ENCODE measurements around the gene ASTN2. TPM values are rescaled to one million over a fixed set of nuclear protein-coding genes. Genes with fewer than 3 reads are reported as not detected.

ASTN2 gene
- total and polyA plus RNA-seq, 10 of the 15 experiments (the other 5 are each of a cell fraction or from before 2014, with no cell fraction given), result 1.4 to 15.7 (median 7.0) TPM

GRCh38 chr9:116550696-116551436, 864.0 kb downstream of the ASTN2 start (continued):
- TF ChIP-seq ZBTB11 (CRISPR knock-in tag; IDR thresholded peaks at IDR 0.05), result no peak
- TF ChIP-seq MXI1 (IDR thresholded peaks at IDR 0.05; ENCODE audit: low read depth, low read length), result no peak
- no peak for TF ChIP-seq RB1 (IDR thresholded peaks at IDR 0.05; ENCODE audit: borderline replicate concordance)

- H3K36me3 ChIP-seq (ENCODE audit: control insufficient read depth in 2 of 2, insufficient read depth in 2 of 2, low read length in 1 of 2), result no peaks in the 10 kb centered on the region
- H3K79me2 ChIP-seq (ENCODE audit: control insufficient read depth, insufficient read depth, low read length), result no peaks in the 10 kb centered on the region
- TF ChIP-seq TARDBP (IDR thresholded peaks at IDR 0.05; ENCODE audit: borderline replicate concordance) (no peak), SRF (IDR thresholded peaks at IDR 0.05; ENCODE audit: low read depth in 2 of 2, low read length in 2 of 2) (no peak), RUNX3 (IDR thresholded peaks at IDR 0.05; ENCODE audit: low read length) (0 out of 2 replicates have a peak, but pooled peaks have one; percentile 15)
- H3K4me2 ChIP-seq (ENCODE audit: control insufficient read depth, insufficient read depth), result no peak overlapping the region
- H3K9me3 ChIP-seq (replicated peaks; ENCODE audit: control insufficient read depth, insufficient read depth, low read length), result no peaks in the 10 kb centered on the region
- H4K20me1 ChIP-seq (ENCODE audit: control insufficient read depth, insufficient read depth), result no peaks in the 10 kb centered on the region
- no peaks in the 10 kb centered on the region for H3K27me3 ChIP-seq (replicated peaks in 1 of 2; ENCODE audit: control insufficient read depth in 2 of 2, insufficient read depth in 2 of 2, low read length in 1 of 2)
- BruUV-seq (replicated peaks), result no TSS peak
- no peak overlapping the region for H3K27ac ChIP-seq (ENCODE audit: control insufficient read depth, insufficient read depth)
- in situ Hi-C loops (cut with MboI) (no loop called here), intact Hi-C loops (cut with micrococcal nuclease; ENCODE audit: unreplicated experiment) (loop anchor here (10.0 kb wide), 1 partner anchor 285 kb away; no protein-coding TSS in a partner anchor)
- ChIA-PET POLR2A (no interaction called here), CTCF (no interaction called here), RAD21 (ENCODE audit: unreplicated experiment) (no interaction called here), SMC1A (ENCODE audit: uncharacterized antibody, unreplicated experiment) (no interaction called here)
- no peak overlapping the region for H2AFZ ChIP-seq (ENCODE audit: control insufficient read depth, low read depth, low read length)
- WGBS (ENCODE audit: insufficient coverage, insufficient replicate concordance, low lambda C conversion rate, missing lambda C conversion rate), result 57% methylated on average over 5 of the region's 5 CpGs
- ATAC-seq (no peak), FAIRE-seq (peak; percentile 41), DNase-seq (ENCODE audit: low read depth, low spot score) (no peak)
- H3K9ac ChIP-seq (ENCODE audit: control insufficient read depth, insufficient read depth, low read length), result no peak overlapping the region
- no peak overlapping the region for H3K4me3 ChIP-seq
- H3K4me1 ChIP-seq (ENCODE audit: control insufficient read depth, insufficient read depth, low read length), result peaks cover 4% of the 10 kb centered on the region; the same call in 1 of the 2 replicates
Observed at GRCh38 chr9:116549786-116550660, 864.8 kb downstream of the ASTN2 start.
